ENCODE results near the gene SNU13.
"Not testable (repeated sequence)": the region's sequence is repeated elsewhere in the genome, so short reads cannot be mapped to it uniquely, and the experiment has no call there.

The SNU13 gene

GRCh38 chr22:41682033-41682807 is 6.4 kb downstream of the SNU13 start:
- peak; percentile 51 to 73 for DNase-seq (ENCODE audit: extremely low read depth in 1 of 2, low read depth in 1 of 2)

GRCh38 chr22:41681616-41682015 is 7.1 kb downstream of the SNU13 start:
- no peak for DNase-seq (ENCODE audit: extremely low read depth in 1 of 2, low read depth in 1 of 2)

GRCh38 chr22:41676134-41676533 is 12.5 kb downstream of the SNU13 start:
- DNase-seq (ENCODE audit: extremely low read depth in 1 of 2, low read depth in 1 of 2), result no peak

- no peak for DNase-seq (ENCODE audit: extremely low read depth in 1 of 2, low read depth in 1 of 2)
Observed at GRCh38 chr22:41674846-41675340, 13.8 kb downstream of the SNU13 start.

- DNase-seq (ENCODE audit: extremely low read depth in 1 of 2, low read depth in 1 of 2), result no peak
Observed at GRCh38 chr22:41672780-41673509, 15.7 kb downstream of the SNU13 start.

- not testable (repeated sequence) for DNase-seq (ENCODE audit: extremely low read depth in 1 of 2, low read depth in 1 of 2)
Observed at GRCh38 chr22:41672096-41672495, 16.6 kb downstream of the SNU13 start.

GRCh38 chr22:41668971-41669911 is 19.4 kb downstream of the SNU13 start:
- DNase-seq (ENCODE audit: extremely low read depth in 1 of 2, low read depth in 1 of 2), result no peak

GRCh38 chr22:41664951-41665350 is 23.7 kb downstream of the SNU13 start:
- no peak for DNase-seq (ENCODE audit: extremely low read depth in 1 of 2, low read depth in 1 of 2)

GRCh38 chr22:41664490-41664889 is 24.2 kb downstream of the SNU13 start:
- no peak for DNase-seq (ENCODE audit: extremely low read depth in 1 of 2, low read depth in 1 of 2)

- not testable (repeated sequence) for DNase-seq (ENCODE audit: extremely low read depth in 1 of 2, low read depth in 1 of 2)
Observed at GRCh38 chr22:41663594-41663993, 25.1 kb downstream of the SNU13 start.

- no peak for DNase-seq (ENCODE audit: extremely low read depth in 1 of 2, low read depth in 1 of 2)
Observed at GRCh38 chr22:41661713-41662112, 27.0 kb downstream of the SNU13 start.

- DNase-seq (ENCODE audit: extremely low read depth in 1 of 2, low read depth in 1 of 2), result no peak
Observed at GRCh38 chr22:41661088-41661487, 27.6 kb downstream of the SNU13 start.

- DNase-seq (ENCODE audit: extremely low read depth in 1 of 2, low read depth in 1 of 2), result no peak
Observed at GRCh38 chr22:41660416-41660815, 28.3 kb downstream of the SNU13 start.

GRCh38 chr22:41659941-41660340 is 28.7 kb downstream of the SNU13 start:
- DNase-seq (ENCODE audit: extremely low read depth in 1 of 2, low read depth in 1 of 2), result no peak

- no peak for DNase-seq (ENCODE audit: extremely low read depth in 1 of 2, low read depth in 1 of 2)
Observed at GRCh38 chr22:41658869-41659268, 29.8 kb downstream of the SNU13 start.

- DNase-seq (ENCODE audit: extremely low read depth in 1 of 2, low read depth in 1 of 2), result no peak
Observed at GRCh38 chr22:41657709-41658108, 31.0 kb downstream of the SNU13 start.

GRCh38 chr22:41656556-41656955 is 32.1 kb downstream of the SNU13 start:
- no peak for DNase-seq (ENCODE audit: extremely low read depth in 1 of 2, low read depth in 1 of 2)

- no peak for DNase-seq (ENCODE audit: extremely low read depth in 1 of 2, low read depth in 1 of 2)
Observed at GRCh38 chr22:41654322-41654721, 34.3 kb downstream of the SNU13 start.

GRCh38 chr22:41650821-41651220 is 37.8 kb downstream of the SNU13 start:
- no peak for DNase-seq (ENCODE audit: extremely low read depth in 1 of 2, low read depth in 1 of 2)

GRCh38 chr22:41650229-41650628 is 38.4 kb downstream of the SNU13 start:
- DNase-seq (ENCODE audit: extremely low read depth in 1 of 2, low read depth in 1 of 2), result no peak

- DNase-seq (ENCODE audit: extremely low read depth in 1 of 2, low read depth in 1 of 2), result no peak
Observed at GRCh38 chr22:41648432-41648831, 40.2 kb downstream of the SNU13 start.

All from activated CD8-positive, alpha-beta memory T cell treated with anti-CD3 and anti-CD28 coated beads for 1 hour (primary cell).